CD4-positive, alpha-beta memory T cell (primary cell): ENCODE measurements around the gene NPIPA2. TPM values are rescaled to one million over a fixed set of nuclear protein-coding genes. Genes with fewer than 3 reads are reported as not detected.
"Not testable (repeated sequence)": the region's sequence is repeated elsewhere in the genome, so short reads cannot be mapped to it uniquely, and the experiment has no call there.

Experiments used
- CTCF ChIA-PET: fragments of 350-600 bp; sonication (Branson Sonifier 250); formaldehyde crosslinking; loops from one replicate; lab custom pipeline; 2021; ENCODE audit warnings: inconsistent platforms; ENCODE audit not compliant: partially characterized antibody; lab: Charles Lee
- POLR2A ChIA-PET: fragments of 350-600 bp; sonication (Branson Sonifier 250); formaldehyde crosslinking; loops from one replicate; lab custom pipeline; 2021; ENCODE audit not compliant: partially characterized antibody; lab: Charles Lee
- DNase-seq, 5 donors: peaks; one replicate each; pipeline versions ENCODE4 v3.0.0 to v3.0.0-alpha.2; 2020 to 2022; ENCODE audit warnings: mixed read lengths in 1 of 5
- H3K27ac ChIP-seq: one replicate; pipeline ENCODE4 v1.7.0; 2013; ENCODE audit warnings: low read depth, low read length
- H3K27me3 ChIP-seq: 2 replicates; pipeline ENCODE4 v1.7.0; 2013; ENCODE audit warnings: mild to moderate bottlenecking, low read length, moderate library complexity; ENCODE audit not compliant: insufficient read depth
- H3K36me3 ChIP-seq: 2 replicates; pipeline ENCODE4 v1.7.0; 2013; ENCODE audit warnings: mild to moderate bottlenecking, low read length, moderate library complexity; ENCODE audit not compliant: insufficient read depth
- H3K4me1 ChIP-seq: 2 replicates; pipeline ENCODE4 v1.7.0; 2013; ENCODE audit warnings: mild to moderate bottlenecking, low read length, moderate library complexity; ENCODE audit not compliant: insufficient read depth
- H3K4me3 ChIP-seq, 2 donors: one replicate each; pipeline ENCODE4 v1.7.0; 2013; ENCODE audit warnings: low read length in 2 of 2, mild to moderate bottlenecking in 1 of 2
- H3K9me3 ChIP-seq, 2 donors: one replicate each; pipeline ENCODE4 v1.7.0; 2013; ENCODE audit warnings: low read length in 2 of 2, control low read depth in 1 of 2; ENCODE audit not compliant: control insufficient read depth in 1 of 2
- H3K27ac Mint-ChIP-seq, 7 donors: one replicate each; pipeline ENCODE4 v1.8.0; 2020 to 2021; ENCODE audit warnings: mixed read lengths in 7 of 7, mild to moderate bottlenecking in 6 of 7, inconsistent platforms in 3 of 7, moderate library complexity in 3 of 7
- H3K27me3 Mint-ChIP-seq, 2 donors: one replicate each; pipeline ENCODE4 v1.8.0; 2020 to 2021; ENCODE audit warnings: mixed read lengths in 2 of 2
- H3K36me3 Mint-ChIP-seq, 2 donors: one replicate each; pipeline ENCODE4 v1.8.0; 2020 to 2021; ENCODE audit warnings: mixed read lengths in 2 of 2, inconsistent platforms in 1 of 2, mild to moderate bottlenecking in 1 of 2
- H3K4me1 Mint-ChIP-seq, 4 donors: one replicate each; pipeline ENCODE4 v1.8.0; 2020 to 2021; ENCODE audit warnings: mixed read lengths in 4 of 4, mild to moderate bottlenecking in 1 of 4
- H3K4me3 Mint-ChIP-seq, 8 donors: one replicate each; pipeline ENCODE4 v1.8.0; 2020 to 2021; ENCODE audit warnings: mixed read lengths in 8 of 8, mild to moderate bottlenecking in 7 of 8, moderate library complexity in 6 of 8, inconsistent platforms in 3 of 8
- H3K9me3 Mint-ChIP-seq, 8 donors: one replicate each; pipeline ENCODE4 v1.8.0; 2020 to 2021; ENCODE audit warnings: mixed read lengths in 8 of 8, mild to moderate bottlenecking in 5 of 8, inconsistent platforms in 3 of 8, moderate library complexity in 1 of 8
- intact Hi-C: fragments of 100-400 bp; cut with micrococcal nuclease; formaldehyde crosslinking; loops from one replicate; pipeline ENCODE4 v1.15.1; 2023
- polyA plus RNA-seq, 2 donors: library from polyadenylated mRNA; unstranded; fragments of 300-500 nt; fragmentation: Illumina TruSeq; gene quantifications; one replicate each; pipeline ENCODE4 v1.2.3, GENCODE V29; 2021
- total RNA-seq, 2 experiments: library from RNA; stranded (reverse); gene quantifications; one replicate each; pipeline ENCODE4 v1.2.3, GENCODE V29; 2021

Gene NPIPA2
- total and polyA plus RNA-seq, 4 experiments from 2014 or later: 9.9 to 11.8 TPM; not detected in 2

DNA sequence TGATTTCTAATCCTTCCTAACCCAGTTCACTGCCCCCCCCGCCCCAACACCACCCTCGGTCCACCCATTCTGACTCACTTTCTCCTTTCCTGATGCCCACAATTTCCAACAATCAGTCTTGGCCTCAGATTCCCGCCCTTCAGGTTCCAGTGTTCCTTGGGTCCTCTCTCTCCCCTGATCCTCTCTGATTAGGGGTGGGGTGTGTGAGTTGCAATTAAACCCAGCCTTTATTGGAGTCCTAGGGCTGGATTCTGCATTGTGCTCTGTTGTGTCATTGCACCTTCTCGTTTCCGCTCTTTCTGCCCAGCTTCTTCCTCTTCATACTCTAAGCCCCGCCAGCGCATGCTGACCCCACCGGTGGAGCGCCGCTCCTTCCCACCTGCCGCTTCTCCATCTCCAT is 539 bp upstream of the NPIPA2 start:
- intact Hi-C loops, CTCF ChIA-PET, DNase-seq: not testable (repeated sequence)

DNA sequence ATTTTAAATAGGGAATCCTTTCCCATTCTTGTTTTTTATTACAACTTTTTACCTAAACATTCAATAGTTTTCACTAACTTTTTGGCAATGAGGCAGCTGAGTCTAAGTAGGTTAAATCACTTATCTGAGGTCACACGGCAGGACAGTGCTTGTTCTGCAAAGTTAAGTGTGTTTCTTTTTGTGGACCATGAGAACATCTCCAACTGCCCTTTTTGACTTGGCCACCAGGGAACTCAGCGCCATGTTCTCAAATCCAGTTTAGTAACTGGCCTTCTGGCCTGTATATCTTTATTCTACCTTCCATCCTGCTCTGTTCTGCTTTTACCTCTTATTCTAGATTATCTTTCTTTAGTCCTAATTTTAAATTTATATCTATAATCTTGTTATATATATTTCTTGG is 31.3 kb downstream of the NPIPA2 start:
- H3K4me1 ChIP-seq, intact Hi-C loops, CTCF ChIA-PET, H3K9me3 Mint-ChIP-seq, H3K27me3 Mint-ChIP-seq, DNase-seq, H3K9me3 ChIP-seq, H3K27ac ChIP-seq, H3K4me3 Mint-ChIP-seq, H3K27me3 ChIP-seq, H3K4me1 Mint-ChIP-seq, H3K27ac Mint-ChIP-seq, H3K36me3 ChIP-seq, H3K4me3 ChIP-seq, H3K36me3 Mint-ChIP-seq, POLR2A ChIA-PET: not testable (repeated sequence)

More for the DNA sequence above, 539 bp upstream of the NPIPA2 start:
- H3K36me3 ChIP-seq, H3K4me1 ChIP-seq, H3K4me3 Mint-ChIP-seq, H3K36me3 Mint-ChIP-seq, POLR2A ChIA-PET, H3K27me3 ChIP-seq, H3K9me3 Mint-ChIP-seq, H3K27ac Mint-ChIP-seq, H3K4me3 ChIP-seq, H3K9me3 ChIP-seq, H3K27ac ChIP-seq, H3K4me1 Mint-ChIP-seq, H3K27me3 Mint-ChIP-seq: not testable (repeated sequence)

- H3K4me3 Mint-ChIP-seq, CTCF ChIA-PET: not testable (repeated sequence)
Observed at GRCh38 chr16:14775624-14776023, 33.3 kb downstream of the NPIPA2 start.

DNA sequence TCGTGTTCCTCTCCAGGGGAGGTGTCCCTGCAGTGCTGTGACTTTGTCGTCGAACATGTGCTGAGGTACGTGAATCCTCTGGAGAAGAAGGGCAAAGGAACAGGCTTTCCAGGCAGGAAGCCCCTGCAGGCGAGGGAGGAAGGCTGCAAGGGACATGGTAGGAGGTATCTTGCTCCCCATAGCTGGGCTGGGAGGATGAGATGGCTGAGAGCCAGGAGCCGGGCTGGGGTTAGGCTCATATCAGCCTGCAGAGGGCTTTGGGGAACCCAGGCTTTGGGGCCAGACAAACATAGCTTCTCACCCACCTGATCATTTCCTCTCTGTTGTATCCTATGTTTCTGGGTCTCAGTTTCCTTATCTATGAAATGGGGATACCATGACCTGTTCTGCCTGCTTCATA is 34.4 kb downstream of the NPIPA2 start:
- H3K27me3 Mint-ChIP-seq, H3K36me3 ChIP-seq, intact Hi-C loops, H3K4me1 ChIP-seq, H3K27ac ChIP-seq, H3K27ac Mint-ChIP-seq, H3K4me3 ChIP-seq, DNase-seq, H3K27me3 ChIP-seq, H3K4me3 Mint-ChIP-seq, POLR2A ChIA-PET, H3K36me3 Mint-ChIP-seq, H3K9me3 ChIP-seq, H3K4me1 Mint-ChIP-seq, CTCF ChIA-PET, H3K9me3 Mint-ChIP-seq: not testable (repeated sequence)

More at GRCh38 chr16:14775624-14776023, 33.3 kb downstream of the NPIPA2 start:
- intact Hi-C loops, H3K4me1 ChIP-seq, H3K27ac ChIP-seq, H3K27me3 ChIP-seq, H3K4me1 Mint-ChIP-seq, H3K4me3 ChIP-seq, H3K27ac Mint-ChIP-seq, H3K36me3 ChIP-seq, H3K36me3 Mint-ChIP-seq, H3K9me3 ChIP-seq, H3K9me3 Mint-ChIP-seq, POLR2A ChIA-PET, H3K27me3 Mint-ChIP-seq, DNase-seq: not testable (repeated sequence)

- H3K27ac Mint-ChIP-seq, POLR2A ChIA-PET, H3K4me1 ChIP-seq, H3K36me3 Mint-ChIP-seq, CTCF ChIA-PET, H3K27me3 Mint-ChIP-seq, H3K4me1 Mint-ChIP-seq, H3K4me3 ChIP-seq, H3K4me3 Mint-ChIP-seq, H3K27ac ChIP-seq, H3K9me3 Mint-ChIP-seq, DNase-seq, H3K27me3 ChIP-seq, H3K9me3 ChIP-seq, intact Hi-C loops, H3K36me3 ChIP-seq: not testable (repeated sequence)
Observed at GRCh38 chr16:14779368-14779877, 37.1 kb downstream of the NPIPA2 start.

DNA sequence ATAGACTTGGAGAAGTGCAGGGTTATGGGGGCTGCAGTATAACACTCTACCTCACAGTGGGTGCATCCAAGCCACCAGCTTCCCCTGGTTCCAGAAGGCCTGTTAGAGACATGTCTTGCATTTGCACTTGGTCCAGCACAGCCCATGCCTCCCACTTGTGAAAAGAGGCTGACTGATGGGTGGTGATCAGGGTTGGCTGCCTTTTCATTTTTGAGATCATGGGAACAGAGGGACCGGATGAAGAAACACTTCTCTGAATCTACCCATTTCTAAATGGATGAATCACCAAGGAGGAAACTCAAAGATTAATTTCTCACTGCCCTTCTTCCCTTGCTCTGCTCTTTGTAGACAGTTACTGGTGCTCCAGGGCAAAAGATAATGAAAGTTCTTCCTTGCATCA is 43.8 kb downstream of the NPIPA2 start:
- H3K36me3 Mint-ChIP-seq, intact Hi-C loops, H3K4me1 ChIP-seq, H3K4me3 ChIP-seq, H3K9me3 ChIP-seq, POLR2A ChIA-PET, H3K27ac Mint-ChIP-seq, DNase-seq, H3K27ac ChIP-seq, H3K4me3 Mint-ChIP-seq, CTCF ChIA-PET, H3K27me3 Mint-ChIP-seq, H3K36me3 ChIP-seq, H3K4me1 Mint-ChIP-seq, H3K27me3 ChIP-seq, H3K9me3 Mint-ChIP-seq: not testable (repeated sequence)

DNA sequence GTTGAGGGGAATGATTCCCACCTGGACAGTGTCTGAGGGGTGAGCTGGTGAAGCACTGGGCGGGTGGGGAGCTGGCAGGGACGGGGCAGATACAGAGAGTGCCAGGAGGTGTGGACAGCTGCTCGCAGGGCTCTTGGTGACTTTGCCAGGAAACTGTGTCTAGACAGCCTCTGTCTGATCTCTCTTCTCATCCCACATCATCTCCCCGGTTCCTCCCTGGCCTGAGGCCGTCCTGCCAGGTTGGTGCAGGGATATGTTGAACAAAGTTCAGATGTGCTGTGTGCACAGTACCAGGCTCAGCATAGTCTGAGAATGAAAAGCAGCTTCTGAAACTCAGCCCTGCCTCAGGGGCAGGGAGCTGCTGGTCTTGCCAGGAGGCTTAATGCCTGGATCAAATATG is 47.2 kb downstream of the NPIPA2 start:
- H3K9me3 ChIP-seq, DNase-seq, H3K27me3 Mint-ChIP-seq, H3K27ac ChIP-seq, H3K9me3 Mint-ChIP-seq, H3K4me1 ChIP-seq, intact Hi-C loops, H3K4me1 Mint-ChIP-seq, H3K27ac Mint-ChIP-seq, H3K4me3 ChIP-seq, H3K36me3 Mint-ChIP-seq, H3K27me3 ChIP-seq, CTCF ChIA-PET, H3K4me3 Mint-ChIP-seq, H3K36me3 ChIP-seq, POLR2A ChIA-PET: not testable (repeated sequence)

- H3K9me3 Mint-ChIP-seq, DNase-seq, intact Hi-C loops, CTCF ChIA-PET, H3K27me3 ChIP-seq, H3K27me3 Mint-ChIP-seq, H3K36me3 ChIP-seq, H3K4me1 Mint-ChIP-seq, H3K27ac ChIP-seq, H3K4me3 ChIP-seq, H3K4me1 ChIP-seq, H3K9me3 ChIP-seq, H3K27ac Mint-ChIP-seq, POLR2A ChIA-PET, H3K4me3 Mint-ChIP-seq, H3K36me3 Mint-ChIP-seq: not testable (repeated sequence)
Observed at GRCh38 chr16:14790320-14790956, 48.1 kb downstream of the NPIPA2 start.
